Measurements from ENCODE around the gene HNRNPA2B1. TPM values are rescaled to one million over a fixed set of nuclear protein-coding genes. Genes with fewer than 3 reads are reported as not detected.
A peak's percentile ranks its signal among the peaks of the same experiment; 100 is the strongest.
"Not testable (repeated sequence)": the region's sequence is repeated elsewhere in the genome, so short reads cannot be mapped to it uniquely, and the experiment has no call there.

HNRNPA2B1 gene
- total RNA-seq, 2 experiments from 2014 or later = 258 to 1,090 TPM

DNA sequence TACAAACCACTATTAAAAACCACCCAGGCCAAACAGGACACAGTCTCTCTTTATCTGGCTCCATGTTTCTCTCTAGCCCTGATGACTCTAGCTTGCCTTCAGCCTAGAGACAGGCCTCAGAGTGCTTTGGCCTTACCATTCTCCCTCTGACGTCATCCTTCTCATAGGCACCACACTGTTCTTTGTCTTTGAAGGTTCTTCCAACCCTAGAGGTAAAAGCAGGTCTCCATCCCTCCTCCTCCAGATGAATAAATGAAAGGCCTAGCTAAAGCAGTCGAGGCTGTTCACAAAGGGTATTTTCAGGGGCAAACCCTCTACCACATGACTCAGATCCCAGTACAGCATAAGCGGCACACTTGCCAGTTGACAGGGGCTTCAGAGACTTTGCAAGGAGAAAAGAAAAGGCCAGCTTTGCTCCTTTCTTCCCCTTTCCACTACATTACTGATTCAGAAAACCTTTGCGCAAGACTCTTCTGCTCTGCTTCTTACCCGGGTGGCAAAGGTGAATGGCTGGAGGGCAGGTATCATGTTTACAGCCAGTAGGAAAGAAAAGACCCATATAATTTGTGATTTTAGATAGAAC lies 33.8 kb downstream of the HNRNPA2B1 start:
- H3K27ac ChIP-seq (ENCODE audit: low read depth, low read length, poor library complexity, severe bottlenecking) = no peak overlapping the region
- TF ChIP-seq, protein P1, sequence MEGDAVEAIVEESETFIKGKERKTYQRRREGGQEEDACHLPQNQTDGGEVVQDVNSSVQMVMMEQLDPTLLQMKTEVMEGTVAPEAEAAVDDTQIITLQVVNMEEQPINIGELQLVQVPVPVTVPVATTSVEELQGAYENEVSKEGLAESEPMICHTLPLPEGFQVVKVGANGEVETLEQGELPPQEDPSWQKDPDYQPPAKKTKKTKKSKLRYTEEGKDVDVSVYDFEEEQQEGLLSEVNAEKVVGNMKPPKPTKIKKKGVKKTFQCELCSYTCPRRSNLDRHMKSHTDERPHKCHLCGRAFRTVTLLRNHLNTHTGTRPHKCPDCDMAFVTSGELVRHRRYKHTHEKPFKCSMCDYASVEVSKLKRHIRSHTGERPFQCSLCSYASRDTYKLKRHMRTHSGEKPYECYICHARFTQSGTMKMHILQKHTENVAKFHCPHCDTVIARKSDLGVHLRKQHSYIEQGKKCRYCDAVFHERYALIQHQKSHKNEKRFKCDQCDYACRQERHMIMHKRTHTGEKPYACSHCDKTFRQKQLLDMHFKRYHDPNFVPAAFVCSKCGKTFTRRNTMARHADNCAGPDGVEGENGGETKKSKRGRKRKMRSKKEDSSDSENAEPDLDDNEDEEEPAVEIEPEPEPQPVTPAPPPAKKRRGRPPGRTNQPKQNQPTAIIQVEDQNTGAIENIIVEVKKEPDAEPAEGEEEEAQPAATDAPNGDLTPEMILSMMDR (conservative IDR thresholded peaks at IDR 0.05; ENCODE audit: low read length) = no peak
- TF ChIP-seq EZH2phosphoT487 (IDR thresholded peaks at IDR 0.05; ENCODE audit: borderline replicate concordance, low read depth, low read length) = no peak
- peaks cover 9% of the 10 kb centered on the region; the same call in 1 of the 2 replicates for H3K79me2 ChIP-seq (ENCODE audit: insufficient read depth, low read depth, low read length)
- peak overlapping the region; percentile 21; the same call in 1 of the 2 replicates for H3K4me2 ChIP-seq (ENCODE audit: low read length)
- intact Hi-C loops (cut with micrococcal nuclease; ENCODE audit: unreplicated experiment) = no loop called here
- H3K9me3 ChIP-seq (ENCODE audit: low read length) = no peaks in the 10 kb centered on the region
- peaks cover 18% of the 10 kb centered on the region for H3K36me3 ChIP-seq (ENCODE audit: insufficient read depth, low read length)
- POLR2A ChIA-PET = interaction anchor here (0.5 to 2.9 kb wide), 5 partner anchors 10 to 300 kb away, joined by 3 to 22 read pairs (median 6); partner anchors contain the start of gene NFE2L3
- DNase-seq (ENCODE audit: low spot score) = no peak
- H2AFZ ChIP-seq (ENCODE audit: low read length) = no peak overlapping the region
- no peaks in the 10 kb centered on the region for H3K9me2 ChIP-seq (ENCODE audit: insufficient read depth, low read length)
- no TSS peak for BruUV-seq (replicated peaks)
- CTCF ChIA-PET (ENCODE audit: unreplicated experiment) = no interaction called here
- peaks cover 13% of the 10 kb centered on the region for H3K4me1 ChIP-seq (ENCODE audit: insufficient read depth, low read length, poor library complexity, severe bottlenecking)
- H4K20me1 ChIP-seq (ENCODE audit: insufficient read depth, low read length) = no peaks in the 10 kb centered on the region
- no peak overlapping the region for H3K4me3 ChIP-seq (ENCODE audit: low read depth, low read length, poor library complexity, severe bottlenecking)

DNA sequence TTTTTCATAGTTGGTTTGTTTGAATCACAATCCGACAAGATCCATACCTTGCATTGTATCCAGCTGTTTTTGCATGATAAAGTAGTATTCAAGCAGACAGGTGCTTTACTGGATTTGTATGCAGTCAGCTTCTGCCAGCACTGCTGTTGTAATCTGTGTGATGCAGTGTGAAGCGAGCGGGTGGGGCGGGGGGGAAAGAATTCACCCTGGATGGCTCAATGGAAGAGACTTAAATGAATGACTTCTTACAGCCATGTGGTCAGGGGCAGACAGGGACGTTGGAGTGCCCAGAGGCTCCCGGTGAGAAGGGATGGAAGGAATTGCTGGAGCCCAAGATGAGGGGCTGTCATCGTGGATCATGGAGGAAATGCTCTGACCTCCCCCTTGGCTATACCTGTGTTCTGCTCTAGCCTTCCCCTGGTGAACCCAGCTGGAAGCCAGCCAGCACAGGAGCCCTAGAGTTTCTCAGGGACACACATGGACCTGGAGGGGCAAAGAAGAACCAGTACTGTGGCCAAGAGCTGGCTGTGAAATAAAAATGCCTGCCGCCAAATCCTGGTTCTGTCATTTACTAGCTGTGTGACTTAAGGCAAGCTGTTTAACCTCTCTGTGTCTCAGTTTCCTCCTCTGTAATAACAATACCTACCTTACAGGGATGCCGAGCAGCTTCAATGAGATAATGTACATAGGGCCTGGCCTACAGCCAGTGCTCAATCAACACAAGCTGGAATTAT lies 34.4 kb downstream of the HNRNPA2B1 start:
- Histone ChIP-seq H4K20me1 (ENCODE audit: insufficient read depth, low read length) (no peaks in the 10 kb centered on the region), H2AFZ (ENCODE audit: low read length) (no peak overlapping the region), H3K4me2 (ENCODE audit: low read length) (no peak overlapping the region), H3K36me3 (ENCODE audit: insufficient read depth, low read length) (peaks cover 12% of the 10 kb centered on the region), H3K9me3 (ENCODE audit: low read length) (no peaks in the 10 kb centered on the region), H3K79me2 (ENCODE audit: insufficient read depth, low read depth, low read length) (peaks cover 13% of the 10 kb centered on the region; the same call in 1 of the 2 replicates), H3K4me3 (ENCODE audit: low read depth, low read length, poor library complexity, severe bottlenecking) (no peak overlapping the region), H3K9me2 (ENCODE audit: insufficient read depth, low read length) (no peaks in the 10 kb centered on the region), H3K4me1 (ENCODE audit: insufficient read depth, low read length, poor library complexity, severe bottlenecking) (peaks cover 13% of the 10 kb centered on the region), H3K27ac (ENCODE audit: low read depth, low read length, poor library complexity, severe bottlenecking) (no peak overlapping the region)
- CTCF ChIA-PET (ENCODE audit: unreplicated experiment) = no interaction called here
- BruUV-seq (replicated peaks) = no TSS peak
- DNase-seq (ENCODE audit: low spot score) = no peak
- POLR2A ChIA-PET = interaction anchor here (0.5 to 2.9 kb wide), 5 partner anchors 9 to 300 kb away, joined by 3 to 22 read pairs (median 6); partner anchors contain the start of gene NFE2L3
- TF ChIP-seq, protein P1 (conservative IDR thresholded peaks at IDR 0.05; ENCODE audit: low read length) = no peak
- no peak for TF ChIP-seq EZH2phosphoT487 (IDR thresholded peaks at IDR 0.05; ENCODE audit: borderline replicate concordance, low read depth, low read length)
- intact Hi-C loops (cut with micrococcal nuclease; ENCODE audit: unreplicated experiment) = no loop called here

DNA sequence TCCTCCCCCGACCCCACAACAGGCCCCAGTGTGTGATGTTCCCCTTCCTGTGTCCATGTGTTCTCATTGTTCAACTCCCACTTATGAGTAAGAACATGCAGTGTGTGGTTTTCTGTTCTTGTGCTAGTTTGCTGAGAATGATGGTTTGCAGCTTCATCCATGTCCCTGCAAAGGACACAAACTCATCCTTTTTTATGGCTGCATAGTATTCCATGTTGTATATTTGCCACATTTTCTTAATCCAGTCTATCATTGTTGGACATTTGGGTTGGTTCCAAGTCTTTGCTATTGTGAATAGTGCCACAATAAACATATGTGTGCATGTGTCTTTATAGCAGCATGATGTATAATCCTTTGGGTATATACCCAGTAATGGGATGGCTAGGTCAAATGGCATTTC lies 36.7 kb downstream of the HNRNPA2B1 start:
- H3K4me3 ChIP-seq (ENCODE audit: low read depth, low read length, poor library complexity, severe bottlenecking); H3K36me3 ChIP-seq (ENCODE audit: insufficient read depth, low read length); H3K9me2 ChIP-seq (ENCODE audit: insufficient read depth, low read length); H3K9me3 ChIP-seq (ENCODE audit: low read length); CTCF ChIA-PET (ENCODE audit: unreplicated experiment); H2AFZ ChIP-seq (ENCODE audit: low read length); H3K27ac ChIP-seq (ENCODE audit: low read depth, low read length, poor library complexity, severe bottlenecking); H4K20me1 ChIP-seq (ENCODE audit: insufficient read depth, low read length); H3K4me2 ChIP-seq (ENCODE audit: low read length); DNase-seq (ENCODE audit: low spot score); POLR2A ChIA-PET; BruUV-seq (replicated peaks); intact Hi-C loops (cut with micrococcal nuclease; ENCODE audit: unreplicated experiment): not testable (repeated sequence)
- H3K79me2 ChIP-seq (ENCODE audit: insufficient read depth, low read depth, low read length) = peaks cover 23% of the 10 kb centered on the region; the same call in 1 of the 2 replicates
- peaks cover 25% of the 10 kb centered on the region for H3K4me1 ChIP-seq (ENCODE audit: insufficient read depth, low read length, poor library complexity, severe bottlenecking)

All from OCI-LY7 (cell line).